Vagina (tissue), 2 donors: Measurements from ENCODE around the gene PRDM2.

ENCODE experiments used
- POLR2A ChIP-seq, 2 donors: fragments of 450-650 bp; IDR thresholded peaks; one replicate each; pipeline ENCODE4 v1.6.1; 2017; ENCODE audit warnings: antibody characterized with exemption in 2 of 2, mild to moderate bottlenecking in 2 of 2, moderate library complexity in 2 of 2
- TF ChIP-seq, protein P1 (sequence below), 3 experiments: fragments of 450-650 bp in 2 of 3; fragments of 200-600 bp in 1 of 3; sonication (generic) in 1 of 3; IDR thresholded peaks; one replicate each; pipeline ENCODE4 v1.5.1; 2017 to 2019; ENCODE audit warnings: antibody characterized with exemption in 3 of 3, mild to moderate bottlenecking in 2 of 3, moderate library complexity in 2 of 3

DNA sequence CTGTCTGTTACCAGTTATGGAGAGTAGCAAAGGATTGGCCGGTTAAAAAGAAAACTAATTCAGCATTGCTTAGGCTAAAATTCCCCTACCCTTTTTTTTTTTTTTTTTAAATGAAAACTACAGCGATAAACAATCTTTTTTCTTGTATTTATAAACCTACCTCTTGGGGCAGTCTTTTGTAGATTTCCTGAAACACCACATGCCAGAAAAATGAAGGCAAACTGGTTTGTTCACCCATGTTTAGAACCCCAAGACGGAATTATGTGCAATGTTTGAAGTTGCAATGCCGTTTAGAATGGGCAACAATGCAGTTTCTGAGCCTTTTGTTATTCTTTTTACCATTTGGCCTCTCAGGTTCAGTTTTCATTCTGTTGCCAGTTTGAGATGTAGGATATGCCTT is 59.1 kb downstream of the PRDM2 start:
- TF ChIP-seq, protein P1, sequence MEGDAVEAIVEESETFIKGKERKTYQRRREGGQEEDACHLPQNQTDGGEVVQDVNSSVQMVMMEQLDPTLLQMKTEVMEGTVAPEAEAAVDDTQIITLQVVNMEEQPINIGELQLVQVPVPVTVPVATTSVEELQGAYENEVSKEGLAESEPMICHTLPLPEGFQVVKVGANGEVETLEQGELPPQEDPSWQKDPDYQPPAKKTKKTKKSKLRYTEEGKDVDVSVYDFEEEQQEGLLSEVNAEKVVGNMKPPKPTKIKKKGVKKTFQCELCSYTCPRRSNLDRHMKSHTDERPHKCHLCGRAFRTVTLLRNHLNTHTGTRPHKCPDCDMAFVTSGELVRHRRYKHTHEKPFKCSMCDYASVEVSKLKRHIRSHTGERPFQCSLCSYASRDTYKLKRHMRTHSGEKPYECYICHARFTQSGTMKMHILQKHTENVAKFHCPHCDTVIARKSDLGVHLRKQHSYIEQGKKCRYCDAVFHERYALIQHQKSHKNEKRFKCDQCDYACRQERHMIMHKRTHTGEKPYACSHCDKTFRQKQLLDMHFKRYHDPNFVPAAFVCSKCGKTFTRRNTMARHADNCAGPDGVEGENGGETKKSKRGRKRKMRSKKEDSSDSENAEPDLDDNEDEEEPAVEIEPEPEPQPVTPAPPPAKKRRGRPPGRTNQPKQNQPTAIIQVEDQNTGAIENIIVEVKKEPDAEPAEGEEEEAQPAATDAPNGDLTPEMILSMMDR (IDR thresholded peaks at IDR 0.05) = no peak
- TF ChIP-seq POLR2A (IDR thresholded peaks at IDR 0.05) = no peak
